ENCODE results near the gene LMNTD1.
"Not testable (repeated sequence)": the region's sequence is repeated elsewhere in the genome, so short reads cannot be mapped to it uniquely, and the experiment has no call there.

Gene LMNTD1, protein sequence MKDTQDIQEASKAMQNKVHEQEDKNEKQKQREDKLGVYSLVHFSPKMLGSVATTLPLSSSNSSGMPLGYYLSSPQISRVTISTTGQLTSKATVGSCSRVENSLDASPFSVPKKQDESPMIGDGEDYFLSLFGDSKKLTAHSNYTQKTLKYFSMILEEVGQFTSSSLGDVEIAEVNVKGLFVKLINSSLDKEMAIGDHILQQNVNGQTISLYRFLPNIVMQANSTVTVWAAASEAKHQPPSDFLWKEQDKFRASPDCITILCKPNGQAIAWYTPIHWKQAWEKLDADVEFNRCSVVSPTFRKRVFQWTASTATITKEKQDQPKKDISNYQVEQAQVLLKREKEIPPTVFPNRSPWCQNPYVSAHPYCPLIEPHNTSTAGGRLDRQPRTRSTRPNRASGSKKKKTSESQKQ

GRCh38 chr12:25553098-25553497 is at the start of gene LMNTD1:
LMNTD1 (minus strand) TSS chr12:25553283; CDS start chr12:25552959, 324 bp downstream.
- DNase-seq (ENCODE audit: low spot score), result no peak

GRCh38 chr12:25598956-25599355 is 45.9 kb upstream of the LMNTD1 start:
- DNase-seq (ENCODE audit: low spot score), result no peak

- DNase-seq (ENCODE audit: low spot score), result not testable (repeated sequence)
Measured at GRCh38 chr12:25595496-25595895, 42.4 kb upstream of the LMNTD1 start.

- DNase-seq (ENCODE audit: low spot score), result no peak
Measured at GRCh38 chr12:25594376-25594775, 41.3 kb upstream of the LMNTD1 start.

DNA sequence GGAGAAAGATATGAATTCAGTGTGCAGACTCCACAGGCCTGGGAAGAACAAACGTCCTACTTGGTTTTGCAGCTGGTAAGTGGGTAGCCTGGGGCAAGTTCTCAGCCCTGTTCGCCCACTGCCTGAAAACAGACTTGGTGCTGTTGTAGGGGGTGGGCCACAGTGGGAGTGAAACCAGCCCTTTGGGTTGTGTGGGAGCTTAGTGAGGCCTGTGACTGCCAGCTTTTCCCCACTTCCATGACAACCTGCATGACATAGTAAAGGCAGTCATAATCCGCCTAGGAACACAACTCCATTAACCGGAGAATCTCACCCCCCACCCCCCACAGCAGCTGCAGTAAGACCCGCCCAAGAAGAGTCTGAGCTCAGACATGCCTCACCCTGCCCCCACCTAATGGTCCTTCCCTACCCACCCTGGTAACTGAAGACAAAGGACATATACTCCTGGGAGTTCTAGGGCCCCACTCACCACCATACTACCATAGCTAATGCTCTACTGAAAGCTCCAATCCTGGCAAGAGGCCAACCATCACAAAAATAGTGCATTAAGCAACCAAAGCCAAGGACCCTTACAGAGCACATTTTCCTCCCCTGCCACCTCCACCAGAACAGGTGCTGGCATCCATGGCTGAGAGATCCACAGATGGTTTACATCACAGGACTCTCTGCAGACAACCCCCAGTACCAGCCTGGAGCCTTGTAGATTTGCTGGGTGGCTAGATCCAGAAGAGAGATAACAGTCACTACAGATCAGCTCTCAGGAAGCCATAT is 39.8 kb upstream of the LMNTD1 start:
- DNase-seq (ENCODE audit: low spot score), result no peak

GRCh38 chr12:25591144-25591543 is 38.1 kb upstream of the LMNTD1 start:
- DNase-seq (ENCODE audit: low spot score), result no peak

DNA sequence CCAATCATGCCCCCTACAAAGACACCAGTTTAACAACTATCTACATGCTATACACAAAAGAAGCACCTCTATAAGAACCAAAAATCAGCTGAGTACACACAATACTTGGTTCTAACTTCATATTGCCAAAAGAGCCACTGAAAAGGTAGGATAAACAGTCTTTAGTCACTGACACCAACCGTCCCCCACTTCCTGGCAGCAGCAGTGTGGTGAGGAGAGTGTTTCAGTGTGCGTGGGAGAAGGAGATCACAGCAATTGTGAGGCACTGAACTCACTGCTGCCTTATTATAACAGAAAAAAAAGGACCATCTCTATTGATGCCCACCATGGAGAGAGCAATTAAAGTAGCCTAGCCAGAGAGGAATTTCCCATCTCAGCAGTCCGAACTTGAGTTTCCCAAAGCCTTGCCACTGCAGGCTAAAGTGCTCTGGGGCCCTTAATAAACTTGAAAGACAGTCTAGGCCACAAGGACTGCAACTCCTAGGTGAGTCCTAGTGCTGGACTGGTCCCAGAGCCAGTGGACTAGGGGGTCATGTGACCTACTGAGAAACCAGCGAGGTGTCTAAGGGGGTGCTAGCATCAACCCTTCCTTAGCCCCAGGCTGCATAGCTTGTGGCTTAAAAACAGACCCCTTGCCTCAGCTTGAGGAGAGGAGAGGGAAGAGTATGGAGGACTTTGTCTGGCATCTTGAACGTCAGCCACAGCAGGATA is 37.1 kb upstream of the LMNTD1 start:
- DNase-seq (ENCODE audit: low spot score), result no peak

- no peak for DNase-seq (ENCODE audit: low spot score)
Measured at GRCh38 chr12:25587346-25587745, 34.3 kb upstream of the LMNTD1 start.

- no peak for DNase-seq (ENCODE audit: low spot score)
Measured at GRCh38 chr12:25585662-25586061, 32.6 kb upstream of the LMNTD1 start.

GRCh38 chr12:25585021-25585523 is 32.0 kb upstream of the LMNTD1 start:
- peak; percentile 58 for DNase-seq (ENCODE audit: low spot score)

DNA sequence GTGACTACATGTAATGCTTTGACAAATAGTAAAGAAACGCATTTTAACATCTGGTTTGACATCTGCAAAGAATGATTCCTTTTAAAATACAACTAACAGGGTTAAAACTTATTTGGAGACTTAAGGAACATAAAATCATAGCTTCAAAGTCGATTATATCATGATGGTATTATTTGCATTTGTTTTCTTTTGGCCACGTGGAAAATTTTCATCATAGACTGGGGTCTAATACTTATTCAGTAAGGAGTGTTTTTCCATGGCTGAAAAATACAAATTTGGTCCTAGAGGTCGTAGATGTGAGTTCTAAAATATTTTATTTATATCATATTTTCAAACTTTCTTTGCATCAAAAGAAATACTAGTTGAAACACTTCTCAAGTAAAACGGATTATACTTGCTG is 31.5 kb upstream of the LMNTD1 start:
- no peak for DNase-seq (ENCODE audit: low spot score)

DNA sequence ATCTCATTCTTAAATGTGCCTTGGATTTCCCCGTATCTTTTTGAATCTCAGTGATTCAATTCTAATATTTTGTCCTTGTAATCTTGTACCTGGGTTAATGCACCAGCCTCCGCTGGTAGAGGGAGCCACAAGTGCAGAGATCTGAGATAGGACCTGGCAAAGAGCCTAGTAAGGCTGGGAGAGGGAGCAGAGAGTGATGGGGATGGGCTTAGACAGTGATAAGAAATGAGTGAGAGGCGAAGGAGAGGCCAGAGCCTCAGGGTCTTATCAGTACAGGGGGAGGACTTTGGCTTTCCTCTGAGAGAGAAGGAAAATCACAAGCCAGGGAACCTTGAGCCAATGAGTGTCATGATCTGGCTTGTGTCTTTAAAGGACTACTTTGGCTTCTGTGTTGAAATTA is 30.5 kb upstream of the LMNTD1 start:
- peak; percentile 38 for DNase-seq (ENCODE audit: low spot score)

DNA sequence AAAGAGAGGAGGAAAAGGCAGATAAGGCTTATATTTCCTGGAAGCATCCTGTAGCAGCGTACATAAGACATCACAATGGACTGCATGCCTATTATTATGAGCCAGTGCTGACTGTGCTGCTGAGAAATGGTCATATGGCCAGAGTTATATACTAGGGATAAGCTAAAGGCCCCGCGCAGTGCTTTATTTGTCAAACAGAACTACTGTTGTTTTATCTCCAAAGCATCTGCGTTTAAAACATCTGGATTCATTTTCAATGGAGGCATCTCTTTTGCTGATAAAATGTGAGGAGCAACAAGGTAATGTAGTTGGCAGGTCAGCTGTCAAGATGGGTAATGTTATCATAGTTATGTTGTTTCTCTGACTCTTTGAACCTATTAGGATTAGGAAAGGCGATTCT is 28.0 kb upstream of the LMNTD1 start:
- DNase-seq (ENCODE audit: low spot score), result no peak

GRCh38 chr12:25578411-25579143 is 25.5 kb upstream of the LMNTD1 start:
- DNase-seq (ENCODE audit: low spot score), result no peak

DNA sequence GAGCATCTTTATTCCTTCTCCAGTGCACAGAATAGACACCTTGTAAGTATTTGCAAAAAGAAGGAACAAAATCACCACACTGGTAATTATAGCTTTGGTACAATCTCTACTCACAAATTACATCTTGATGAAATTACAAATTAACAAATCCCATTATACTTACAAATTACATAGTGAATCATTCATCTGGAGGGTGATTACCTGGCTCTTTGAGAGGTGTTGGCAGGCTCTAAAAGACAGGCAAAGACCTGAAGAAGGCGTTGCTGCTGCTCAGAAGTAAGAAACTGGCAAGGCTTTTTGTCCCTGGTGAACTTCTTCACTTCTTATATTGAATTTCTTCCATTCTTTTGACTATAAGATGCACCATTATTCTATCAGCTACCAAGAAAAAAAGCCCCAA is 21.7 kb upstream of the LMNTD1 start:
- DNase-seq (ENCODE audit: low spot score), result no peak

GRCh38 chr12:25573346-25573745 is 20.3 kb upstream of the LMNTD1 start:
- peak; percentile 45 for DNase-seq (ENCODE audit: low spot score)

GRCh38 chr12:25570418-25570817 is 17.3 kb upstream of the LMNTD1 start:
- no peak for DNase-seq (ENCODE audit: low spot score)

DNA sequence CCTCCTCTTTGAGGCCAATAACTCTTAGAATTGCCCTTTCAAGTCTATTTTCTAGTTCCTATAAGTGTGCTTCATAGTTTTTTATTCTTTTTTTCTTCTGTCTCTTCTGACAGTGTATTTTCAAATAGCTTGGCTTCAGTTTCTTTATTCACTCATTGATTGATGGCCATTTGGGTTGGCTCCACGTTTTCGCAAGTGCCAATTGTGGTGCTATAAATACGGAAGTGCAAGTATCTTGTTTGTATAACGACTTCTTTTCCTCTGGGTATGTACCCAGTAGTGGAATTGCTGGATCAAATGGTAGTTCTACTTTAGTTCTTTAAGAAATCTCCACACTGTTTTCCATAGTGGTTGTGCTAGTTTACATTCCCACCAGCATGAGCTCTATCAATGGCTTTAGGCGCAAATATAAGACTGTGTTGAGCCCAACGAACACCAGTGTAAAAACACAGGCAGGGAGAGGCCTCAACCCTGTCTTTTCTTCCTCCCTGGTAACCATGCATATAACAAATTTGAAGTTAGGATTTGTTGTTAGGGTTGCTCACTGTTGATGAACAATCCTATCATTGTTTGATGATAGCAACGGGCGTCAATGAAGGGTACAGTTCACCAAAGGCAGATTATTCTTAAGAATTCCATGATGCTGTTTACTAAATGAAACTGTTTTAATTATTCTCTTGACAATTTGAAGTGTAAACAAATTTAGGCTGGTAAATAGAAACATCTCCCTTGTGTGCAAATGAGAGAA is 13.3 kb upstream of the LMNTD1 start:
- DNase-seq (ENCODE audit: low spot score), result no peak

DNA sequence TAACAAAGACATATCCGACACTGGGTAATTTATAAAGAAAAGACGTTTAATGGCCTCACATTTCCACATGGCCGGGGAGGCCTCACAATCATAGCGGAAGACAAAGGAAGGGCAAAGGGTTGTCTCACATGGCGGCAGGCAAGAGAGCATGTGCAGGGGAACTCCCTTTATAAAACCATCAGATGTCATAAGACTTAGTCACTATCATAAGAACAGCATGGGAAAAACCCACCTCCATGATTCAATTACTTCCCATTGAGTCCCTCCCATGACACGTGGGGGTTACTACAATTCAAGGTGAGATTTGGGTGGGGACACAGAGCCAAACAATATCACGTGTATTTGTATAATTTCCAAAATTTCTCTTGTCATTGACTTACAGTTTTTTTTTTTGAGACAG is 5.5 kb upstream of the LMNTD1 start:
- no peak for DNase-seq (ENCODE audit: low spot score)

- peak; percentile 29 for DNase-seq (ENCODE audit: low spot score)
Measured at GRCh38 chr12:25557830-25558436, 4.8 kb upstream of the LMNTD1 start.

GRCh38 chr12:25556153-25556552 is 3.1 kb upstream of the LMNTD1 start:
- DNase-seq (ENCODE audit: low spot score), result peak; percentile 9

Data from pons (tissue), 1 donor.